ENCODE data around the gene LCK. TPM values are rescaled to one million over a fixed set of nuclear protein-coding genes. Genes with fewer than 3 reads are reported as not detected.

The LCK gene
- total RNA-seq, 2 donors from 2014 or later = 3.7 to 24.7 TPM

DNA sequence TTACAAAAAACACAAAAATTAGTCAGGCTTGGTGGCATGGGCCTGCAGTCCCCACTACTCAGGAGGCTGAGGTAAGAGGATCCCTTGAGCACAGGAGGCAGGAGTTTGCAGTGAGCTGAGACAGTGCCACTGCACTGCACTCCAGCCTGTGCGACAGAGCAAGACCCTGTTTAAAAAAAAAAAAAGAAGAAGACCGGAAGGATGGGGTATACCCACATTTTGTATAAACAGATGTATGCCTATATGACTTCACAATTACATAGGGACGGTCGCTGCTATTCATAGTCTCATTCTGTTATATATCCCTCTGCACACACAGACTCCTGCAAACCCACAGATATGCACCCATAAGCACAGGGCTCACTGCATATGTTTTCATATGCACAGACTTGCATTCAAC, 12.7 kb downstream of the LCK start:
- DNase-seq = no peak
- H3K4me3 ChIP-seq = no peak overlapping the region
- no peak overlapping the region for H3K27ac ChIP-seq
- no peak for TF ChIP-seq CTCF (IDR thresholded peaks at IDR 0.05)
- H3K9me3 ChIP-seq = no peaks in the 10 kb centered on the region
- H3K36me3 ChIP-seq = no peaks in the 10 kb centered on the region
- H3K4me1 ChIP-seq = no peaks in the 10 kb centered on the region
- no peaks in the 10 kb centered on the region for H3K27me3 ChIP-seq
- intact Hi-C loops (cut with DNase I) = no loop called here
- no peak overlapping the region for H3K9ac ChIP-seq (ENCODE audit: low read depth in 2 of 2, low read length in 2 of 2)

GRCh38 chr1:32265846-32266245, 14.8 kb downstream of the LCK start:
- intact Hi-C loops (cut with DNase I) = no loop called here
- no peak for DNase-seq
- H3K4me3 ChIP-seq = no peak overlapping the region
- H3K4me1 ChIP-seq = no peaks in the 10 kb centered on the region
- no peaks in the 10 kb centered on the region for H3K27me3 ChIP-seq
- TF ChIP-seq CTCF (IDR thresholded peaks at IDR 0.05) = no peak
- H3K36me3 ChIP-seq = no peaks in the 10 kb centered on the region
- no peak overlapping the region for H3K27ac ChIP-seq
- no peaks in the 10 kb centered on the region for H3K9me3 ChIP-seq
- H3K9ac ChIP-seq (ENCODE audit: low read depth in 2 of 2, low read length in 2 of 2) = no peak overlapping the region

DNA sequence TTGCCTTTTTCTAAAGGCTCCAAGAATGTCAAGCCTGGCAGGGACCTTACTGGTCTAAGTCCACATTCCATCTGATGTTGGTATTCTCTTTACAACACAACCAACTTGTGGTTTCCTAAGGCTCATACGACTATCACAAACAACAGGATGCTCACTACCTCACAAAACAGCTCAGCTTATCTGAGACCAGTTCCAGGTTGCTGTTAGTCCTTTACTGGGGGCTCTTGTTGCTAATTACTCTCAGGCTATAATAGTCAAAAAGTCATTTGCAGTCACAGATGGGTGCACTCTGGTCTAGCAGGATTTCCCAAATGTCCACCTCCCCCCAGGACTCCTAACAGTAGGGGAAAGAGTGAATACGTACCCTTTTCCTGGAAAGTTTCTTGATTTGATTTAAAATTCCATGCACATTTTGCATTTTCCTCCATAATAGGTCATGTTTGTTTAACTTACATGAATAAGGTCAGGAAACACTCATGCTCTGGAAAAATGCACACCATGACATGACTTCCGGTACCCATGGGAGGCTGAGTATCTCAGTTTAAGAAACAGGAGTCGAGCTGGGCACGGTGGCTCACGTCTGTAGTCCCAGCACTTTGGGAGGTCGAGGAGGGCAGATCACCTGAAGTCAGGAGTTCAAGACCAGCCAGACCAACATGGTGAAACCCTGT, 16.0 kb downstream of the LCK start:
- Histone ChIP-seq H3K9ac (ENCODE audit: low read depth in 2 of 2, low read length in 2 of 2) (no peak overlapping the region), H3K4me1 (no peaks in the 10 kb centered on the region), H3K4me3 (no peak overlapping the region), H3K27ac (no peak overlapping the region), H3K36me3 (no peaks in the 10 kb centered on the region), H3K9me3 (no peaks in the 10 kb centered on the region), H3K27me3 (no peaks in the 10 kb centered on the region)
- DNase-seq = no peak
- TF ChIP-seq CTCF (IDR thresholded peaks at IDR 0.05) = no peak
- intact Hi-C loops (cut with DNase I) = no loop called here

- intact Hi-C loops (cut with DNase I) = no loop called here
Observed at GRCh38 chr1:32269744-32270143, 18.7 kb downstream of the LCK start.

GRCh38 chr1:32272557-32273390, 21.7 kb downstream of the LCK start:
- no peak for DNase-seq
- H3K36me3 ChIP-seq = no peaks in the 10 kb centered on the region
- H3K9ac ChIP-seq (ENCODE audit: low read depth in 2 of 2, low read length in 2 of 2) = no peak overlapping the region
- no peaks in the 10 kb centered on the region for H3K9me3 ChIP-seq
- H3K27me3 ChIP-seq = no peaks in the 10 kb centered on the region
- no peak overlapping the region for H3K4me3 ChIP-seq
- no peaks in the 10 kb centered on the region for H3K4me1 ChIP-seq
- intact Hi-C loops (cut with DNase I) = no loop called here
- no peak overlapping the region for H3K27ac ChIP-seq
- TF ChIP-seq CTCF (IDR thresholded peaks at IDR 0.05) = no peak

More at GRCh38 chr1:32269744-32270143, 18.7 kb downstream of the LCK start:
- no peaks in the 10 kb centered on the region for H3K4me1 ChIP-seq
- no peak for TF ChIP-seq CTCF (IDR thresholded peaks at IDR 0.05)
- no peak overlapping the region for H3K9ac ChIP-seq (ENCODE audit: low read depth in 2 of 2, low read length in 2 of 2)
- H3K27ac ChIP-seq = no peak overlapping the region
- H3K36me3 ChIP-seq = no peaks in the 10 kb centered on the region
- no peaks in the 10 kb centered on the region for H3K9me3 ChIP-seq
- DNase-seq = no peak
- no peak overlapping the region for H3K4me3 ChIP-seq
- no peaks in the 10 kb centered on the region for H3K27me3 ChIP-seq

Data from colonic mucosa (tissue), 4 donors.